ENCODE data around the gene FNBP1L.

Gene FNBP1L

GRCh38 chr1:93541045-93541444 lies 93.1 kb downstream of the FNBP1L start:
- Histone ChIP-seq H3K4me1 (ENCODE audit: control insufficient read depth, insufficient read depth, low read length) (peaks cover 4% of the 10 kb centered on the region), H3K27ac (ENCODE audit: extremely low read depth, low read depth, low read length) (no peak overlapping the region), H3K9me3 (ENCODE audit: control insufficient read depth, insufficient read depth, low read depth, low read length) (no peaks in the 10 kb centered on the region), H3K36me3 (ENCODE audit: control insufficient read depth in 2 of 2, insufficient read depth in 1 of 2, low read length in 2 of 2) (no peaks in the 10 kb centered on the region; a peak in 1 of 3 replicates), H3K4me3 (ENCODE audit: low read depth, low read length) (no peak overlapping the region)
- CTCF ChIA-PET, result no interaction called here
- POLR2A ChIA-PET, result no interaction called here
- TF ChIP-seq ZBTB49 (tag by site-specific recombination; IDR thresholded peaks at IDR 0.05; ENCODE audit: low read depth), result no peak
- TF ChIP-seq ZNF148 (tag by site-specific recombination; IDR thresholded peaks at IDR 0.05; ENCODE audit: borderline replicate concordance), result no peak
- no peak for TF ChIP-seq ZNF530 (tag by site-specific recombination; IDR thresholded peaks at IDR 0.05; ENCODE audit: low read depth)
- 0 out of 2 replicates have a peak, but pooled peaks have one; percentile 32 for TF ChIP-seq BCL6B (tag by site-specific recombination; IDR thresholded peaks at IDR 0.05)
- TF ChIP-seq SP3 (tag by site-specific recombination; IDR thresholded peaks at IDR 0.05), result 0 out of 2 replicates have a peak, but pooled peaks have one; percentile 12
- 0 out of 2 replicates have a peak, but pooled peaks have one; percentile 37 for TF ChIP-seq OSR2 (tag by site-specific recombination; IDR thresholded peaks at IDR 0.05)
- TF ChIP-seq ZXDB (tag by site-specific recombination; IDR thresholded peaks at IDR 0.05), result 0 out of 2 replicates have a peak, but pooled peaks have one; percentile 17
- TF ChIP-seq ZNF571 (tag by site-specific recombination; IDR thresholded peaks at IDR 0.05), result no peak
- TF ChIP-seq ZNF629 (tag by site-specific recombination; IDR thresholded peaks at IDR 0.05), result peak; percentile 55
- TF ChIP-seq PRDM6 (tag by site-specific recombination; IDR thresholded peaks at IDR 0.05), result peak; percentile 90
- no peak for TF ChIP-seq ZNF266 (tag by site-specific recombination; IDR thresholded peaks at IDR 0.05; ENCODE audit: low read depth)
- 0 out of 2 replicates have a peak, but pooled peaks have one; percentile 42 for TF ChIP-seq ZEB2 (tag by site-specific recombination; IDR thresholded peaks at IDR 0.05)
- TF ChIP-seq FEZF1 (tag by site-specific recombination; IDR thresholded peaks at IDR 0.05), result 0 out of 2 replicates have a peak, but pooled peaks have one; percentile 21
- TF ChIP-seq SP7 (tag by site-specific recombination; IDR thresholded peaks at IDR 0.05), result peak; percentile 50
- TF ChIP-seq BCL11A (tag by site-specific recombination; IDR thresholded peaks at IDR 0.05; ENCODE audit: low read depth), result peak; percentile 56; the same call in 1 of the 2 replicates
- TF ChIP-seq ZNF155 (tag by site-specific recombination; IDR thresholded peaks at IDR 0.05), result no peak
- no peak for TF ChIP-seq BCL11B (tag by site-specific recombination; IDR thresholded peaks at IDR 0.05; ENCODE audit: low read depth)
- TF ChIP-seq ZBTB21 (tag by site-specific recombination; IDR thresholded peaks at IDR 0.05), result no peak
- peak; percentile 46; the same call in 1 of the 2 replicates for TF ChIP-seq ZBTB17 (tag by site-specific recombination; IDR thresholded peaks at IDR 0.05)
- peak; percentile 51; the same call in 1 of the 2 replicates for TF ChIP-seq ZNF843 (tag by site-specific recombination; IDR thresholded peaks at IDR 0.05)
- TF ChIP-seq ZNF24 (tag by site-specific recombination; IDR thresholded peaks at IDR 0.05), result no peak
- no peak for TF ChIP-seq ZNF354C (tag by site-specific recombination; IDR thresholded peaks at IDR 0.05; ENCODE audit: borderline replicate concordance, low read depth)
- no peak for TF ChIP-seq PBX3 (CRISPR knock-in tag; IDR thresholded peaks at IDR 0.05)
- TF ChIP-seq SALL2 (tag by site-specific recombination; IDR thresholded peaks at IDR 0.05; ENCODE audit: borderline replicate concordance), result no peak
- TF ChIP-seq SP2 (tag by site-specific recombination; IDR thresholded peaks at IDR 0.05), result no peak
- TF ChIP-seq ZNF366 (tag by site-specific recombination; conservative IDR thresholded peaks at IDR 0.05), result peak; percentile 54
- no peak for TF ChIP-seq ZNF324 (tag by site-specific recombination; IDR thresholded peaks at IDR 0.05)
- TF ChIP-seq ZSCAN5A (tag by site-specific recombination; IDR thresholded peaks at IDR 0.05), result no peak
- TF ChIP-seq MEIS1 (CRISPR knock-in tag; IDR thresholded peaks at IDR 0.05; ENCODE audit: borderline replicate concordance), result no peak
